ELF-1 (cell line): ENCODE data around the gene AKR1B15.

Experiments used
- DNase-seq: peaks from one replicate; pipeline ENCODE4 v3.0.0-alpha.2; 2016; ENCODE audit warnings: low read depth, low spot score

Gene AKR1B15

GRCh38 chr7:134616611-134617010, 67.7 kb downstream of the AKR1B15 start:
- DNase-seq, result no peak

GRCh38 chr7:134618756-134619530, 70.0 kb downstream of the AKR1B15 start:
- no peak for DNase-seq

- DNase-seq, result no peak
Observed at GRCh38 chr7:134619627-134620331, 70.9 kb downstream of the AKR1B15 start.

GRCh38 chr7:134622303-134622995, 73.5 kb downstream of the AKR1B15 start:
- DNase-seq, result no peak

- DNase-seq, result no peak
Observed at GRCh38 chr7:134623193-134623592, 74.3 kb downstream of the AKR1B15 start.

- DNase-seq, result no peak
Observed at GRCh38 chr7:134625550-134625949, 76.6 kb downstream of the AKR1B15 start.

GRCh38 chr7:134627109-134627774, 78.3 kb downstream of the AKR1B15 start:
- no peak for DNase-seq

- DNase-seq, result no peak
Observed at GRCh38 chr7:134627775-134628153, 78.9 kb downstream of the AKR1B15 start.

GRCh38 chr7:134629445-134629844, 80.5 kb downstream of the AKR1B15 start:
- DNase-seq, result no peak
